Fibroblast of lung (primary cell): ENCODE results near the gene LSAMP. TPM values are rescaled to one million over a fixed set of nuclear protein-coding genes. Genes with fewer than 3 reads are reported as not detected.

ENCODE experiments used
- DNase-seq, 2 donors: peaks; one replicate each; pipeline versions ENCODE4 v3.0.0 to v3.0.0-alpha.2; 2010; ENCODE audit warnings: low read depth in 2 of 2
- H2AFZ ChIP-seq: 2 replicates; pipeline ENCODE4 v1.5.1; 2012; ENCODE audit warnings: low read length, control low read depth, inconsistent platforms
- H3K27ac ChIP-seq: 2 replicates; pipeline ENCODE4 v1.5.1; 2011; ENCODE audit warnings: low read length, control low read depth; ENCODE audit not compliant: insufficient read depth
- H3K27me3 ChIP-seq: 2 replicates; pipeline ENCODE4 v1.5.1; 2011; ENCODE audit warnings: mild to moderate bottlenecking, low read length; ENCODE audit not compliant: control insufficient read depth, insufficient read depth
- H3K36me3 ChIP-seq: 2 replicates; pipeline ENCODE4 v1.5.1; 2011; ENCODE audit warnings: low read length; ENCODE audit not compliant: control insufficient read depth, insufficient read depth
- H3K4me1 ChIP-seq: 2 replicates; pipeline ENCODE4 v1.5.1; 2011; ENCODE audit warnings: low read length; ENCODE audit not compliant: control insufficient read depth, insufficient read depth; ENCODE audit errors: extremely low read depth
- H3K4me2 ChIP-seq: 2 replicates; pipeline ENCODE4 v1.5.1; 2011; ENCODE audit warnings: low read length, control low read depth; ENCODE audit not compliant: insufficient read depth; ENCODE audit errors: extremely low read depth
- H3K4me3 ChIP-seq, 4 experiments: fragments of 200-600 bp in 1 of 4; sonication (generic) in 1 of 4; replicated peaks in 1 of 4; 2 replicates each; pipeline ENCODE4 v1.5.1; 2011 to 2016; ENCODE audit warnings: low read length in 4 of 4, low read depth in 3 of 4, mild to moderate bottlenecking in 3 of 4, control low read depth in 2 of 4, inconsistent platforms in 1 of 4, mixed read lengths in 1 of 4; ENCODE audit not compliant: insufficient read depth in 1 of 4; ENCODE audit errors: control extremely low read depth in 1 of 4
- H3K79me2 ChIP-seq: 2 replicates; pipeline ENCODE4 v1.5.1; 2012; ENCODE audit warnings: mild to moderate bottlenecking, low read length, inconsistent platforms; ENCODE audit not compliant: control insufficient read depth, insufficient read depth
- H3K9ac ChIP-seq: 2 replicates; pipeline ENCODE4 v1.5.1; 2011; ENCODE audit warnings: mild to moderate bottlenecking, low read length, control low read depth; ENCODE audit not compliant: insufficient read depth
- H3K9me3 ChIP-seq: 2 replicates; pipeline ENCODE4 v1.5.1; 2012; ENCODE audit warnings: low read depth, low read length; ENCODE audit not compliant: control insufficient read depth, insufficient read depth
- H4K20me1 ChIP-seq: 2 replicates; pipeline ENCODE4 v1.5.1; 2011; ENCODE audit warnings: low read length; ENCODE audit not compliant: control insufficient read depth, insufficient read depth; ENCODE audit errors: extremely low read depth
- EZH2 ChIP-seq: IDR thresholded peaks from 2 replicates; pipeline ENCODE4 v1.5.1; 2012; ENCODE audit warnings: low read length, control low read depth, mild to moderate bottlenecking; ENCODE audit errors: missing control alignments
- polyA plus RNA-seq, 2 donors: library from polyadenylated mRNA; depleted of rRNA in 1 of 2; stranded (reverse) in 1 of 2; unstranded in 1 of 2; fragments of >200 nt; gene quantifications; 2 replicates each; pipeline ENCODE4 v1.2.1, GENCODE V29; 2011 to 2012; ENCODE audit warnings: missing spikeins in 1 of 2
- total RNA-seq: library from RNA; depleted of rRNA; stranded (reverse); fragments of >200 nt; gene quantifications from 2 replicates; pipeline ENCODE4 v1.2.1, GENCODE V29; 2014
- TF ChIP-seq, protein P1 (sequence below), 2 donors: IDR thresholded peaks in 1 of 2; conservative IDR thresholded peaks in 1 of 2; 1 replicate in 1 of 2; 2 replicates in 1 of 2; pipeline ENCODE4 v1.5.1; 2011 to 2012; ENCODE audit warnings: low read length in 2 of 2, control low read depth in 1 of 2, inconsistent platforms in 1 of 2, low read depth in 1 of 2, mild to moderate bottlenecking in 1 of 2

LSAMP gene
- total and polyA plus RNA-seq, 2 donors (not counting 1 experiment from before 2014, with no cell fraction given) = 4.8 to 5.9 TPM

DNA sequence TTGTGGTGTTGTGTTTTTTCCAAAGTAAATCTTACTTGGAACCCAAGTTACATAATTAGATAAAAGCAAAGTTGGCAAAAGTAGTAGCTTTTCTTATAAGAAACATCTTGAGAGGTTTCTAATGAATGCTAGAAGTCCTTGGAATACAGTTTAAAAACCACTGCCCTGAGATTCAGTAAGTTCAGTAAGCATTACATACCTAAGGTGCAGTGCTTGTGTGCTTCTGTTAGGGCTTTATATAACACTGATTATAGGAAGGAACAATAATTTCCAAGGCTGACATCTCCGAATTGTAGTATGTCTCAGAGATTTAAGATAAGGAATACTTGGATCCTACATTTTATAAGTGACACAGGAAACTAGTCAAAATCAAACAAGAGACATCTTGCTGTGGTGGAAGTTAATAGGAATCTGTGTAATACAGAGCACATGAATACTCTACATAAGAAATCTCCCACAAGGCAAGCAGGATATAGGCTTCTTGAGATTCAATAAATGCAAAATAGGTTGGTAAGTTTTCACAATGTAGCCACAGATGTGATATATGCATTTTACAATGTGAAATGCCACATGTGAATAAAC lies 268.2 kb downstream of the LSAMP start:
- Histone ChIP-seq H3K36me3 (no peaks in the 10 kb centered on the region), H3K79me2 (no peaks in the 10 kb centered on the region), H4K20me1 (no peaks in the 10 kb centered on the region), H3K4me2 (no peak overlapping the region), H3K4me3 (no peak overlapping the region), H2AFZ (no peak overlapping the region), H3K9ac (no peak overlapping the region), H3K27me3 (no peaks in the 10 kb centered on the region), H3K9me3 (no peaks in the 10 kb centered on the region), H3K27ac (no peak overlapping the region), H3K4me1 (no peaks in the 10 kb centered on the region)
- TF ChIP-seq, protein P1, sequence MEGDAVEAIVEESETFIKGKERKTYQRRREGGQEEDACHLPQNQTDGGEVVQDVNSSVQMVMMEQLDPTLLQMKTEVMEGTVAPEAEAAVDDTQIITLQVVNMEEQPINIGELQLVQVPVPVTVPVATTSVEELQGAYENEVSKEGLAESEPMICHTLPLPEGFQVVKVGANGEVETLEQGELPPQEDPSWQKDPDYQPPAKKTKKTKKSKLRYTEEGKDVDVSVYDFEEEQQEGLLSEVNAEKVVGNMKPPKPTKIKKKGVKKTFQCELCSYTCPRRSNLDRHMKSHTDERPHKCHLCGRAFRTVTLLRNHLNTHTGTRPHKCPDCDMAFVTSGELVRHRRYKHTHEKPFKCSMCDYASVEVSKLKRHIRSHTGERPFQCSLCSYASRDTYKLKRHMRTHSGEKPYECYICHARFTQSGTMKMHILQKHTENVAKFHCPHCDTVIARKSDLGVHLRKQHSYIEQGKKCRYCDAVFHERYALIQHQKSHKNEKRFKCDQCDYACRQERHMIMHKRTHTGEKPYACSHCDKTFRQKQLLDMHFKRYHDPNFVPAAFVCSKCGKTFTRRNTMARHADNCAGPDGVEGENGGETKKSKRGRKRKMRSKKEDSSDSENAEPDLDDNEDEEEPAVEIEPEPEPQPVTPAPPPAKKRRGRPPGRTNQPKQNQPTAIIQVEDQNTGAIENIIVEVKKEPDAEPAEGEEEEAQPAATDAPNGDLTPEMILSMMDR (conservative IDR thresholded peaks at IDR 0.05 in 1 of 2, IDR thresholded peaks at IDR 0.05 in 1 of 2; ENCODE audit: low read depth in 1 of 2, low read length in 2 of 2) = no peak
- no peak for TF ChIP-seq EZH2
- DNase-seq = no peak

DNA sequence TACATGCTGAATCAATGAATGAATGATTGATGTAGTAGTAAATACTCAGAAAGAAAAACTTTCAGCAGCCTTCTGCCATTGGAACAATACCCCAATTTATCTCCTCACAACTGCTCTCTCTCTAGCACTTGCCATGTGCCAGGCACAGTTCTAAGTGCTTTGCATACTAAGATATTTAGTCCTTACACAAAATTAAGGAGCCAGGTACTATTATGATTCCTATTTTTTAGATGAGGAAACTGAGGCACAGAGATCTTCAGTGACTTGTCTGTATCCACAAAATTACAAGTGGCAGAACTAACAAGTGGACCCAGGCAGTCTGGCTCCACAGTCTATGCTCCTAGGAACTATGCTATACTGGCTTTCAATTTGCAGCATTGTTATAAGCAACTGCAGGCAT lies 279.2 kb downstream of the LSAMP start:
- Histone ChIP-seq H2AFZ (no peak overlapping the region), H3K27ac (no peak overlapping the region), H3K4me3 (no peak overlapping the region), H3K4me1 (no peaks in the 10 kb centered on the region), H3K9ac (no peak overlapping the region), H3K9me3 (no peaks in the 10 kb centered on the region), H3K79me2 (no peaks in the 10 kb centered on the region), H3K36me3 (no peaks in the 10 kb centered on the region), H3K4me2 (no peak overlapping the region), H4K20me1 (no peaks in the 10 kb centered on the region), H3K27me3 (no peaks in the 10 kb centered on the region)
- TF ChIP-seq, protein P1 (conservative IDR thresholded peaks at IDR 0.05 in 1 of 2, IDR thresholded peaks at IDR 0.05 in 1 of 2; ENCODE audit: low read depth in 1 of 2, low read length in 2 of 2) = no peak
- no peak for TF ChIP-seq EZH2
- DNase-seq = no peak

DNA sequence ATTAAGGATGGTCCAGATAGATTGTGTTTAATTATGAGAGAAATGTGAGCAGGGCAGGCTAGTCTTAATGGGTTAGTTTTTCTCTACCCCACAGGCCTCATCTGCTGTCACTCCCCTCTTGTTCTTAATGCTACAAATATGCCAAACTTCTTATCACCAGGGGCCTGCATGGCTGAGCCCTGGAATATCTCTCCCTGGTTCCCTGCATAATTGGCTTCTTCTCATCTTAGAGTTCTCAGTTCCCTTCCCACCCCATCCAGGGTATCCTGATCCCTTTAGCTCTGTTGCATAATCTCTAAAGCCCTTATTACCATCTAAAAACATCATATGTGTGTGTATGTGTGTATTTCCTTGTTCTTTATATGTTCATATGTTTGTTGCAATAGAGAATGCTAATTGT lies 279.6 kb downstream of the LSAMP start:
- Histone ChIP-seq H3K27ac (no peak overlapping the region), H3K79me2 (no peaks in the 10 kb centered on the region)
- TF ChIP-seq EZH2 = no peak
- TF ChIP-seq, protein P1 (conservative IDR thresholded peaks at IDR 0.05 in 1 of 2, IDR thresholded peaks at IDR 0.05 in 1 of 2; ENCODE audit: low read depth in 1 of 2, low read length in 2 of 2) = no peak

More for the DNA sequence above, 279.6 kb downstream of the LSAMP start:
- Histone ChIP-seq H3K4me1 (no peaks in the 10 kb centered on the region), H3K9me3 (no peaks in the 10 kb centered on the region), H3K36me3 (no peaks in the 10 kb centered on the region), H2AFZ (no peak overlapping the region), H3K9ac (no peak overlapping the region), H4K20me1 (no peaks in the 10 kb centered on the region), H3K4me2 (no peak overlapping the region), H3K4me3 (no peak overlapping the region), H3K27me3 (no peaks in the 10 kb centered on the region)
- no peak for DNase-seq
